ENCODE data around the gene TDRD10. TPM values are rescaled to one million over a fixed set of nuclear protein-coding genes. Genes with fewer than 3 reads are reported as not detected.
A peak's percentile ranks its signal among the peaks of the same experiment; 100 is the strongest.

Gene TDRD10, protein sequence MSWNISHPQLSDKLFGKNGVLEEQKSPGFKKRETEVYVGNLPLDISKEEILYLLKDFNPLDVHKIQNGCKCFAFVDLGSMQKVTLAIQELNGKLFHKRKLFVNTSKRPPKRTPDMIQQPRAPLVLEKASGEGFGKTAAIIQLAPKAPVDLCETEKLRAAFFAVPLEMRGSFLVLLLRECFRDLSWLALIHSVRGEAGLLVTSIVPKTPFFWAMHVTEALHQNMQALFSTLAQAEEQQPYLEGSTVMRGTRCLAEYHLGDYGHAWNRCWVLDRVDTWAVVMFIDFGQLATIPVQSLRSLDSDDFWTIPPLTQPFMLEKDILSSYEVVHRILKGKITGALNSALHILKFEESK
- total RNA-seq (ENCODE audit: unreplicated experiment): not detected
- long read RNA-seq: 0 reads

DNA sequence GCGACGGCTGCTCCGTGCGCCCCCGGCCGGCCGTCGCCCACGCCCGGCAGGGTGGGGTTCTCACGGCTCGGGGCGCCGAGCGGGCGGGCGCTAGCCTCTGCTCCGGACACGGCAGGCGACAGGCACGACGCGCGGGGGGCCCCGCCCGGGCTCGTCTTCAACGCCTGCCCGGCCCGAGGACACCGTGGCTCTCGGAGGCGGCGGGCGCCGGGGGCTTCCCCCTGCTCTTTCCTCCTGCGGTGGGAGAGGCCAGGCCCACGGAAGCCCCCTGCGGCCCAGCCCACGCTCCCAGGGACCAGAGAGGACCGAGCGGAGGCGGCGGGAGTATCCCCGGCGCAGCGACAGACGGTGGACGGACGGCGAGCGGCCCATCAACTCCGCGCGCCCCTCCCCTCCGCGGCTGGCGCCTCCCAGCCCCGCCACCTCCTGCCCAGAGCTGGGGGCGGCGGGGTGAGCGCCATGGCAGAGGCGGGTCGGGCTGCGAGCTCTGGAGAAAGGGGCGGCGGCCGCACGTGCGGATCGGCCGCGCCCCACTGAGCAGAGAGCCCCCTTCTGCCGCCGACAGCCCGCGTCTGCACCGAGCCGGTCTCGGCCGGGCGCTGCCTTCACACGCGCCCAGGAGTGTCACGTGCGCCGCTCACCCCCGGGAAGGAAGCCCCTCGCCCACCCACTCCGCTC, at the start of gene TDRD10, which contains the start of gene SHE:
Gene TDRD10, plus strand, starts transcription at position 154 of the 678 bp plus-strand sequence. CDS start 4,685 bp downstream, outside the sequence.
Gene SHE, minus strand, starts transcription at position 347 of the 678 bp plus-strand sequence. CDS start 386 bp downstream, outside the sequence.
- Mint-ChIP-seq H3K36me3 (ENCODE audit: unreplicated experiment) (peaks cover 5% of the 10 kb centered on the region), H3K27ac (ENCODE audit: unreplicated experiment) (no peak within 1 kb of the TSS), H3K9me3 (ENCODE audit: unreplicated experiment) (peaks cover 1% of the 10 kb centered on the region), H3K4me3 (ENCODE audit: unreplicated experiment) (peak within 1 kb of the TSS; percentile 38), H3K27me3 (ENCODE audit: unreplicated experiment) (peaks cover 13% of the 10 kb centered on the region), H3K4me1 (ENCODE audit: low read depth, unreplicated experiment) (no peaks in the 10 kb centered on the region)
- TF ChIP-seq, protein P1, sequence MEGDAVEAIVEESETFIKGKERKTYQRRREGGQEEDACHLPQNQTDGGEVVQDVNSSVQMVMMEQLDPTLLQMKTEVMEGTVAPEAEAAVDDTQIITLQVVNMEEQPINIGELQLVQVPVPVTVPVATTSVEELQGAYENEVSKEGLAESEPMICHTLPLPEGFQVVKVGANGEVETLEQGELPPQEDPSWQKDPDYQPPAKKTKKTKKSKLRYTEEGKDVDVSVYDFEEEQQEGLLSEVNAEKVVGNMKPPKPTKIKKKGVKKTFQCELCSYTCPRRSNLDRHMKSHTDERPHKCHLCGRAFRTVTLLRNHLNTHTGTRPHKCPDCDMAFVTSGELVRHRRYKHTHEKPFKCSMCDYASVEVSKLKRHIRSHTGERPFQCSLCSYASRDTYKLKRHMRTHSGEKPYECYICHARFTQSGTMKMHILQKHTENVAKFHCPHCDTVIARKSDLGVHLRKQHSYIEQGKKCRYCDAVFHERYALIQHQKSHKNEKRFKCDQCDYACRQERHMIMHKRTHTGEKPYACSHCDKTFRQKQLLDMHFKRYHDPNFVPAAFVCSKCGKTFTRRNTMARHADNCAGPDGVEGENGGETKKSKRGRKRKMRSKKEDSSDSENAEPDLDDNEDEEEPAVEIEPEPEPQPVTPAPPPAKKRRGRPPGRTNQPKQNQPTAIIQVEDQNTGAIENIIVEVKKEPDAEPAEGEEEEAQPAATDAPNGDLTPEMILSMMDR (IDR thresholded peaks at IDR 0.05; ENCODE audit: partially characterized antibody, unreplicated experiment): no peak
- peak; percentile 40 for DNase-seq

DNA sequence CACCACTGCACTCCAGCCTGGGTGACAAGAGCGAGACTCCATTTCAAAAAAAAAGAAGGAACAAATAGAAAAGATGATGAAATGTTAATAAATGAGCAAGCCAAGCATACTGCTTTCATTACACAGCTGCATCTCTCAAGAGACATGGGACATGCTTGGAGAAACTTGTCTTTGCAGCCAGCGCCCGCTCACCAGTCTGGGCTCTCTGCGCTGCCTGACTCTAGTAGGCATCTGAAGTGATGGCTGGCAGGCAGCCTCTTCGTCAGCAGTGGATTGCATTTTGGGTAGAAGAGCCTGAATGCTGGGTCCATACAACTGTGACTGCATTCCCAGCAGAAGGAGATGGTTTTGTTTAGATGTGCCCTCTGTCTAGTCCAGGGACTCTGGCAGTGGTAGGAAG, 48.9 kb upstream of the TDRD10 start:
- no peak for DNase-seq
- TF ChIP-seq, protein P1 (IDR thresholded peaks at IDR 0.05; ENCODE audit: partially characterized antibody, unreplicated experiment): no peak
- Mint-ChIP-seq H3K9me3 (ENCODE audit: unreplicated experiment) (peaks cover 4% of the 10 kb centered on the region), H3K36me3 (ENCODE audit: unreplicated experiment) (peaks cover 6% of the 10 kb centered on the region), H3K27ac (ENCODE audit: unreplicated experiment) (no peak overlapping the region), H3K4me1 (ENCODE audit: low read depth, unreplicated experiment) (peaks cover 3% of the 10 kb centered on the region), H3K27me3 (ENCODE audit: unreplicated experiment) (peaks cover 6% of the 10 kb centered on the region), H3K4me3 (ENCODE audit: unreplicated experiment) (no peak overlapping the region)

DNA sequence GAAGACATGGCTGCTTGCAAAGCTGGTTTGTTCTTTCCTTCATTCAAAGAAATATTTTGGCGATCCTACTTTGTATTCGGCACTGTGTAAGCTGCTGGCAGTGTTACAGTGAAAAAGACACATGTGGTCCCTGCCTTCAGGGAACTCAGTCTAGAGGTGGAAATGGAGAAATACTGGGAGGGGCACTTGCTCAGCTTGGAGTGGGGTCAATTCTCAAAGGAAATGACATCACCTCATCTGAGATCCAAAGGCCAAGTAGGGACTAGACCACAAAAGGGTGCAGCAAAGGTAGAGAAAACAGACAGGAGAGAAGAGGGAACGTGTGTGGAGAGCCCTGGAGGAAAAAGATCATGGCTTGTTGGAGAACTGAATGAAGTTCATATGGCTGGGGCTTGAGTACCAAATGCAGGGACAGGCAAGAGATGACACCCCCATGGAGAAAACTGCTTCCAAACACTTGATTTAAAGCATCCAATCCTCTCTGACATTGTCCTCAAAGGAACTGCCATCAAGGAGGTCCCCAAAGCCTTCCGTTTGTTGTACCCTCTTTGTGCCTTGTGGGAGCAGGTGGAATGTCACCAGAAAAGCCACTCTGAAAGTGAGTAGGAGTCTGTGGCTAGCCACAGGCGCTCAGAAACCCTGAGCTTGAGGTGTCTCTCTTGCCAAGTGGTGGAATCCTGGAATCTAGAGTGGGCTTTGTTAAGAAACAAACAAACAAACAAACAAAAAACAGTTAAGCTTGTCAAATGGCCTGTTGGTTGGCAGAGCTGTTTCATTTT, 48.3 kb upstream of the TDRD10 start:
- H3K4me1 Mint-ChIP-seq (ENCODE audit: low read depth, unreplicated experiment): peaks cover 3% of the 10 kb centered on the region
- peaks cover 6% of the 10 kb centered on the region for H3K27me3 Mint-ChIP-seq (ENCODE audit: unreplicated experiment)
- H3K36me3 Mint-ChIP-seq (ENCODE audit: unreplicated experiment): peaks cover 6% of the 10 kb centered on the region
- DNase-seq: no peak
- peaks cover 4% of the 10 kb centered on the region for H3K9me3 Mint-ChIP-seq (ENCODE audit: unreplicated experiment)
- TF ChIP-seq, protein P1 (IDR thresholded peaks at IDR 0.05; ENCODE audit: partially characterized antibody, unreplicated experiment): no peak
- no peak overlapping the region for H3K4me3 Mint-ChIP-seq (ENCODE audit: unreplicated experiment)
- peak overlapping the region; percentile 9 for H3K27ac Mint-ChIP-seq (ENCODE audit: unreplicated experiment)

DNA sequence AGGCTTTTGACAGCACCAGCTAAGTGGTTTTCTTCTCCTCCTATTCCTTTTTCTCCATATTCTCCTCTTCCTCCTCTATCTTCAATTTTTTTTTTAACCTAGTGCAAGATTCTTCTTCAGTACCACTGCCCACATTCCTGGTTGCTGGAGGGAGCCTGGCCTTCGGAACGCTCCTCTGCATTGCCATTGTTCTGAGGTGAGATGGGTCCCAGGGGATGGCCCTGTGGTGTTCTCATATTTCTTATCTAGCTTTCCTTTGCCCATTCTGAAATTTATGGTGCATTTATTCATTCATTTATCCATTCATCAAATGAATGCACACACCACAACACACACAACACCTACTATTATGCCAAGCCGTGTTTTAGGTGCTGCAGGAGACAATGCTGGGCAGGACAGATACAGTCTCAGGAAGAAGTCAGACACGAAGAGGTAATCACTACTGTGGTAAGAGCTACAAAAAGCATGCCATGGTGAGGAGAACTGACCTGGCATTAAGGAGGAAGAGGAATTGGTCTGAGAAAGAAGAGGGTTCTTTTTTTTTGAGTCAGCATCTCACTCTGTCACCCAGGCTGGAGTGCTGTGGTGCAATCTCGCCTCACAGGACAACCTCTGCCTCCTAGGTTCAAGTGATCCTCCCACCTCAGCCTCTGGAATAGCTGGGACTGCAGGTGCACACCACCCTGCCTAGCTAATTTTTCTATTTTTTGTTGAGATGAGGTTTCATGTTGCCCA, 47.5 kb upstream of the TDRD10 start:
- Mint-ChIP-seq H3K4me1 (ENCODE audit: low read depth, unreplicated experiment) (peaks cover 3% of the 10 kb centered on the region), H3K9me3 (ENCODE audit: unreplicated experiment) (peaks cover 4% of the 10 kb centered on the region), H3K27ac (ENCODE audit: unreplicated experiment) (no peak overlapping the region), H3K4me3 (ENCODE audit: unreplicated experiment) (no peak overlapping the region), H3K27me3 (ENCODE audit: unreplicated experiment) (peaks cover 6% of the 10 kb centered on the region), H3K36me3 (ENCODE audit: unreplicated experiment) (peaks cover 6% of the 10 kb centered on the region)
- TF ChIP-seq, protein P1 (IDR thresholded peaks at IDR 0.05; ENCODE audit: partially characterized antibody, unreplicated experiment): no peak
- no peak for DNase-seq

Measured in glutamatergic neuron (in vitro differentiated cells).